PFSK-1 (cell line): ENCODE results near the gene MAP2K1.

ENCODE experiments used
- FOXP2 ChIP-seq: optimal IDR thresholded peaks from 2 replicates; pipeline ENCODE3; 2011; ENCODE audit warnings: borderline replicate concordance, control low read depth, inconsistent platforms; ENCODE audit not compliant: insufficient read depth; ENCODE audit errors: extremely low read length, extremely low read depth
- POLR2AphosphoS5 ChIP-seq: IDR thresholded peaks from 2 replicates; pipeline ENCODE4 v1.6.1; 2012; ENCODE audit warnings: low read depth, mild to moderate bottlenecking, control low read depth, low read length, moderate library complexity
- REST ChIP-seq, 2 experiments: IDR thresholded peaks; 2 replicates each; pipeline versions ENCODE4 v1.6.1 to v1.8.0; 2011 to 2012; ENCODE audit warnings: low read depth in 2 of 2, low read length in 2 of 2, control low read depth in 1 of 2, inconsistent platforms in 1 of 2, mild to moderate bottlenecking in 1 of 2, moderate library complexity in 1 of 2; ENCODE audit not compliant: insufficient read depth in 1 of 2
- SIN3A ChIP-seq: IDR thresholded peaks from 2 replicates; pipeline ENCODE4 v1.6.1; 2012; ENCODE audit warnings: mild to moderate bottlenecking, low read length, moderate library complexity, borderline replicate concordance; ENCODE audit not compliant: insufficient read depth
- TAF1 ChIP-seq: IDR thresholded peaks from 2 replicates; pipeline ENCODE4 v1.6.1; 2012; ENCODE audit warnings: low read length, control low read depth, borderline replicate concordance; ENCODE audit not compliant: insufficient read depth

MAP2K1 gene

GRCh38 chr15:66404532-66404931 lies 17.8 kb downstream of the MAP2K1 start:
- TF ChIP-seq TAF1 (no peak), REST (IDR thresholded peaks at IDR 0.05; ENCODE audit: insufficient read depth in 1 of 2, low read depth in 2 of 2, low read length in 2 of 2) (no peak), SIN3A (no peak), FOXP2 (no peak), POLR2AphosphoS5 (no peak)

- TF ChIP-seq TAF1: no peak
- no peak for TF ChIP-seq REST (IDR thresholded peaks at IDR 0.05; ENCODE audit: insufficient read depth in 1 of 2, low read depth in 2 of 2, low read length in 2 of 2)
- no peak for TF ChIP-seq POLR2AphosphoS5
- no peak for TF ChIP-seq SIN3A
- TF ChIP-seq FOXP2: no peak
Measured at GRCh38 chr15:66405007-66405406, 18.3 kb downstream of the MAP2K1 start.

- TF ChIP-seq SIN3A (no peak), TAF1 (no peak), REST (IDR thresholded peaks at IDR 0.05; ENCODE audit: insufficient read depth in 1 of 2, low read depth in 2 of 2, low read length in 2 of 2) (no peak), POLR2AphosphoS5 (no peak), FOXP2 (no peak)
Measured at GRCh38 chr15:66405615-66406014, 18.9 kb downstream of the MAP2K1 start.

- TF ChIP-seq SIN3A: no peak
- no peak for TF ChIP-seq TAF1
- no peak for TF ChIP-seq POLR2AphosphoS5
Measured at GRCh38 chr15:66408254-66408653, 21.5 kb downstream of the MAP2K1 start.

GRCh38 chr15:66408675-66409282 lies 22.1 kb downstream of the MAP2K1 start:
- TF ChIP-seq FOXP2: no peak
- TF ChIP-seq TAF1: no peak
- no peak for TF ChIP-seq REST (IDR thresholded peaks at IDR 0.05; ENCODE audit: insufficient read depth in 1 of 2, low read depth in 2 of 2, low read length in 2 of 2)
- TF ChIP-seq SIN3A: no peak
- no peak for TF ChIP-seq POLR2AphosphoS5
